HepG2 (cell line): ENCODE measurements around the gene SETD1B. TPM values are rescaled to one million over a fixed set of nuclear protein-coding genes. Genes with fewer than 3 reads are reported as not detected.

Experiments
- ATF5 ChIP-seq: sonication (generic); formaldehyde crosslinking; IDR thresholded peaks from 2 replicates; pipeline ENCODE4 v1.4.0; 2020; ENCODE audit warnings: mild to moderate bottlenecking, low read depth, missing genetic modification reagents
- CEBPB ChIP-seq: IDR thresholded peaks from 2 replicates; pipeline ENCODE4 v1.6.1; 2011; ENCODE audit warnings: low read depth, low read length, improper control_type of control experiment, borderline replicate concordance
- DNMT3B ChIP-seq: conservative IDR thresholded peaks from 2 replicates; pipeline ENCODE4 v1.6.1; 2016; ENCODE audit warnings: missing biosample characterization, control low read depth
- FOXP1 ChIP-seq, 2 experiments: fragments of 450-650 bp in 1 of 2; IDR thresholded peaks; 2 replicates each; pipeline ENCODE4 v1.6.1; 2017 to 2018; ENCODE audit warnings: antibody characterized with exemption in 1 of 2
- GRHL1 ChIP-seq: sonication (generic); formaldehyde crosslinking; conservative IDR thresholded peaks from 2 replicates; pipeline ENCODE4 v1.8.0; 2022; ENCODE audit warnings: missing genetic modification reagents
- HNRNPH1 ChIP-seq: fragments of 200-400 bp; formaldehyde crosslinking; optimal IDR thresholded peaks from 2 replicates; pipeline ENCODE3; 2017; ENCODE audit warnings: mild to moderate bottlenecking, low read depth, low read length
- IRF1 ChIP-seq: sonication (generic); formaldehyde crosslinking; IDR thresholded peaks from 2 replicates; pipeline ENCODE4 v1.4.0; 2020; ENCODE audit warnings: low read depth, mild to moderate bottlenecking, missing genetic modification reagents
- KDM4B ChIP-seq: sonication (generic); formaldehyde crosslinking; IDR thresholded peaks from 2 replicates; pipeline ENCODE4 v1.4.0; 2020; ENCODE audit warnings: missing genetic modification reagents
- LCORL ChIP-seq, 2 experiments: fragments of 450-650 bp in 1 of 2; sonication (generic) in 1 of 2; formaldehyde crosslinking in 1 of 2; IDR thresholded peaks; 2 replicates each; pipeline versions ENCODE4 v1.5.0 to v1.6.1; 2017 to 2020; ENCODE audit warnings: antibody characterized with exemption in 1 of 2, missing genetic modification reagents in 1 of 2
- MEIS1 ChIP-seq: sonication (generic); formaldehyde crosslinking; IDR thresholded peaks from 2 replicates; pipeline ENCODE4 v1.9.0; 2021; ENCODE audit warnings: mild to moderate bottlenecking, missing genetic modification reagents, moderate library complexity, borderline replicate concordance
- MTA3 ChIP-seq: sonication (generic); formaldehyde crosslinking; IDR thresholded peaks from 2 replicates; pipeline ENCODE4 v1.4.0; 2020; ENCODE audit warnings: missing genetic modification reagents
- RORA ChIP-seq: sonication (generic); formaldehyde crosslinking; IDR thresholded peaks from 2 replicates; pipeline ENCODE4 v1.5.0; 2020; ENCODE audit warnings: mild to moderate bottlenecking, missing genetic modification reagents, moderate library complexity
- SALL1 ChIP-seq: sonication (generic); formaldehyde crosslinking; IDR thresholded peaks from 2 replicates; pipeline ENCODE4 v1.8.0; 2022; ENCODE audit warnings: mild to moderate bottlenecking, missing genetic modification reagents
- SRF ChIP-seq: IDR thresholded peaks from 2 replicates; pipeline ENCODE4 v1.6.1; 2011; ENCODE audit warnings: mild to moderate bottlenecking, low read depth, low read length, moderate library complexity
- XBP1 ChIP-seq: sonication (generic); formaldehyde crosslinking; IDR thresholded peaks from 2 replicates; pipeline ENCODE4 v1.5.0; 2020; ENCODE audit warnings: missing genetic modification reagents
- ZFP36L2 ChIP-seq: sonication (generic); formaldehyde crosslinking; IDR thresholded peaks from 2 replicates; pipeline ENCODE4 v1.4.0; 2020; ENCODE audit warnings: missing genetic modification reagents
- ZNF251 ChIP-seq: sonication (generic); formaldehyde crosslinking; IDR thresholded peaks from 2 replicates; pipeline ENCODE4 v1.9.0; 2021; ENCODE audit warnings: mild to moderate bottlenecking, missing genetic modification reagents
- ZNF34 ChIP-seq: sonication (generic); formaldehyde crosslinking; IDR thresholded peaks from 2 replicates; pipeline ENCODE4 v1.4.0; 2020; ENCODE audit warnings: mild to moderate bottlenecking, missing genetic modification reagents, borderline replicate concordance
- ZNF367 ChIP-seq: sonication (generic); formaldehyde crosslinking; IDR thresholded peaks from 2 replicates; pipeline ENCODE4 v1.4.0; 2020; ENCODE audit warnings: missing genetic modification reagents, borderline replicate concordance
- ZNF570 ChIP-seq: sonication (generic); formaldehyde crosslinking; IDR thresholded peaks from 2 replicates; pipeline ENCODE4 v1.4.0; 2020; ENCODE audit warnings: mild to moderate bottlenecking, missing genetic modification reagents, borderline replicate concordance
- ZNF605 ChIP-seq: sonication (generic); formaldehyde crosslinking; IDR thresholded peaks from 2 replicates; pipeline ENCODE4 v1.8.0; 2022; ENCODE audit warnings: mild to moderate bottlenecking, missing genetic modification reagents
- ZNF770 ChIP-seq: sonication (generic); formaldehyde crosslinking; IDR thresholded peaks from 2 replicates; pipeline ENCODE4 v1.5.0; 2020; ENCODE audit warnings: mild to moderate bottlenecking, missing genetic modification reagents
- polyA plus RNA-seq, 8 experiments: library from polyadenylated mRNA; depleted of rRNA in 3 of 8; stranded (reverse) in 7 of 8; unstranded in 1 of 8; fragments of >200 nt; fragmentation: Illumina TruSeq in 4 of 8; extraction: Trizol in 4 of 8; gene quantifications; 2 replicates each; pipeline versions ENCODE4 v1.2.1 to v1.2.3, GENCODE V29; 2011 to 2016; ENCODE audit warnings: low read depth in 4 of 8, missing spikeins in 1 of 8, mixed read lengths in 1 of 8; ENCODE audit not compliant: insufficient read depth in 1 of 8
- total RNA-seq, 5 experiments: library from RNA; depleted of rRNA; stranded (reverse); fragments of >200 nt; fragmentation: Illumina TruSeq; extraction: Trizol; gene quantifications; 2 replicates each; pipeline ENCODE4 v1.2.3, GENCODE V29; 2016; ENCODE audit warnings: low read depth in 1 of 5

SETD1B gene
- total and polyA plus RNA-seq, 2 of the 13 experiments (the other 11 are each of a cell fraction or from before 2014, with no cell fraction given), result 1.1 to 1.4 TPM

GRCh38 chr12:121793838-121794533, 9.8 kb upstream of the SETD1B start (continued):
- TF ChIP-seq ZNF770 (CRISPR knock-in tag) (no peak; the same call in 1 of the 2 replicates), SRF (no peak), MEIS1 (no peak; the same call in 1 of the 2 replicates), CEBPB (no peak), ZNF34 (CRISPR knock-in tag) (no peak), ZNF605 (CRISPR knock-in tag) (peak; percentile 94), ZNF251 (CRISPR knock-in tag) (no peak), SALL1 (CRISPR knock-in tag) (peak; percentile 59), DNMT3B (no peak), HNRNPH1 (no peak), LCORL (IDR thresholded peaks at IDR 0.05) (no peak), LCORL (CRISPR knock-in tag; IDR thresholded peaks at IDR 0.05) (peak; percentile 91), FOXP1 (IDR thresholded peaks at IDR 0.05) (no peak), FOXP1 (CRISPR knock-in tag; IDR thresholded peaks at IDR 0.05) (no peak), ZNF570 (CRISPR knock-in tag) (no peak), ATF5 (CRISPR knock-in tag) (peak; percentile 83; the same call in 1 of the 2 replicates), XBP1 (no peak), KDM4B (CRISPR knock-in tag) (0 out of 2 replicates have a peak, but pooled peaks have one; percentile 56), GRHL1 (no peak), RORA (CRISPR knock-in tag) (no peak), IRF1 (CRISPR knock-in tag) (no peak), ZFP36L2 (CRISPR knock-in tag) (no peak), ZNF367 (CRISPR knock-in tag) (peak; percentile 63; the same call in 1 of the 2 replicates), MTA3 (no peak)
